ENCODE results near the gene VWA8.
"Not testable (repeated sequence)": the region's sequence is repeated elsewhere in the genome, so short reads cannot be mapped to it uniquely, and the experiment has no call there.

The VWA8 gene

DNA sequence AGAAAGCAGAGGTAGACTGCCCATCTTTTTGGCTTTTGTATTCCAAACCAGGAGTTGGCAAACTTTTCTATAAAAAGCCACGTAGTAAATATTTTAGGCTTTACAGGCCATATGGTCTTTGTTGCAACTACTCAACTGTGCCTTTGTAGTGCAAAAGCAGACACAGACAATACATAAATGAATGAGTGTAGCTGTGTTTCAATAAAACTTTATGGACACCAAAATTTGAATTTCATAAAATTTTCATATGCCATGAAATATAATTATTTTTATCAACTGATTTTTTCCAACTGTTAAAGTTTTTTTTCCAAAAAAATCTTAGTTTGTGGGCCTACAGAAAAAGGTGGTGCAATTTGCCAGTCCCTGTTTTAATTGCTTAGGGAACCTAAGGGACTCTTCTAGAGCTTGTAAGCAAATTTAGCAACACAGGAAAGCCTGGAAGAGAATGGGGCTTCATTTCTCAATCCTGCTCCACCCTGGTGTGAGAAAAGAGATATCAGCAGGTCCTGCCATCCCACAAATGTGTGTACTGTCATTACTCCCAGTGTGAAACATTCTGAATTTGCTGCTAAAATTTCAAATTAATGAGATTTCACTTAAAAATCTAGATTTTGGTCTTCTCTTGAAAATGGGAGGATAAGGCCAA, 309.4 kb downstream of the VWA8 start:
- DNase-seq (ENCODE audit: low read depth in 4 of 4, low spot score in 1 of 4) = no peak

DNA sequence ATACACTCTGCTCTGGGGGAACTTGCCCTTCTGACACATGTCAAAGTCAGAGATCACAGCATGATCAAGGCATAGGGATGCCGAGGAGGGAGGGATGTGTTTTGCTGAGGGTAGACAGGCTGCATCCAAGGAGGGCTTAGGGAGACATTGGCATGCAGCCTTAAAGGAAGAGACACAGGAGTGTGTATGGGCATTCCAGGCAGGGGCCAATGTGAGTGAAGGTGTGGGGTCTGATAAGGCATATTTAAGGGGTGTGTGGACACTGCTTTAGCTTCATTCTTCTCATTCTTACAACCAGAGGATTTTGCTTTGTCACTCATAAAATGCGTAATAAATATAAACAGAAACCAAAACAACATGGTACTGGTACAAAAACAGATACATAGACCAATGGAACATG, 310.2 kb downstream of the VWA8 start:
- no peak for DNase-seq (ENCODE audit: low read depth in 4 of 4, low spot score in 1 of 4)

DNA sequence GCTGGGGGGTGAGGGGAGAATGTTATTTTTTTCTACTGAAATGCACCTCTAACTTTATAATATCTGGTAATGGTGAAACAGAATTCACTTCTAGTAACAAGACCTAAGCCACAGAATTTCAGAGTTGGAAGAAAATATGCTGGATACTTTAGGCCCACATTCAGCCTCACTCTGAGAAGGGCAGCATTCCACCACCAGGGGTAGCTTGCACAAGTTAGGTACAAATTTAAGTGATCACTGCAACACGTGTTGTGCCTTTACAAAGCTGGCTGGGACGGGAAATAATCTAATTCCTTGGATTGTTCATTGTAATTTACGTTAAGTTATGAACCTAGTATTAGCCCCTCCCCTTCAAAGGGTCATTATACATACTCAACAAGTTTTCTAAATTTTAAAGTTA, 311.2 kb downstream of the VWA8 start:
- DNase-seq (ENCODE audit: low read depth in 4 of 4, low spot score in 1 of 4) = no peak

DNA sequence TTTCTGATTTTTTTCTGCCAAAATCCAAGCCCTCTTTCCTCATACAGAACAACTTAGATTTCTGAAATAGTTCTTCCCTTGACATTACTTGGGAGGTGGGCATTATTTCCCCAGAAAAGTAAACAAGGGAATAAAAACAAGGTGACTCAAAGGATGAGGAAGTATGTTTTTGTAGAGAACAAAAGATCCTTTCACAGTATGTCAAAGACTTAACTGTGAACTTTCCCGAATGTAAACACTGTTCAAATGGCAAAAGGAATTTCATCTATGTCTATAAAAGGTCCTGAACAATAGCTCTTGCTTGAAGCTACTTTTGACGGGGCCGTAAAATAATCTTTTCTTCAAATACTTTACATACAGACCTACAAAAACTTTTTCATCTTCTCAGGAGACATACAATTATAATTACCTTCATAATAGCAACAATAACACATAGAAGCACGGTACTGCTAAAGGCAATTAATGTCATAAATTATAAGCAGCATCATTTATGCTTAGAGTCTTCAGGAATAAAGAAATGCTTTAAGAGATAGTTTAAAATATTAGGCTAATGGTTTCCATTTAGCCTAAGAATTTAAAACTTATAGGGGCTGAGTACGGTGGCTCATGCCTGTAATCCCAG, 312.5 kb downstream of the VWA8 start:
- DNase-seq (ENCODE audit: low read depth in 4 of 4, low spot score in 1 of 4) = no peak

DNA sequence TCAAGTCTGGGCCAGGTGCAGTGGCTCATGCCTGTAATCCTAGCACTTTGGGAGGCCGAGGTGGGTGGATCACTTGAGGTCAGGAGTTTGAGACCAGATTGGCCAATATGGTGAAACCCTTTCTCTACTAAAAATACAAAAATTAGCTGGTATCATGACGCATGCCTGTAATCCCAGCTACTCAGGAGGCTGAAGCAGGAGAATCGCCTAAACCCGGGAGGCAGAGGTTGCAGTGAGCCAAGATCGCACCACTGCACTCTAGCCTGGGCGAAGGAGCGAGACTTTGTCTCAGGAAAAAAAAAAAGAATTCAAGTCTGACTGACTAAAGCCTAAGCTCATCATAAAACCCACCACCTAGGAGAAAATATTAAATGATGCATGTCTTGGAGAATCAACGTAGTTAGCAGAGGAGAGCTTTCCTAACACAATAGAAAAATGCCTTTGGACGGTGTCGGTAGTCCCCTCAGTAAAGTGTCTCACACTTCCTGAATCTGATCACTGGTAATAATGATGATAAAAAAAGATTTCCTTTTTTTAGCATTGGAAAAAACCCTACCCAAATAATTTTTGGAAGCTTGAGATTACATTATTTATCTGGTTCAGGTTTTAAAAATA, 313.1 kb downstream of the VWA8 start:
- not testable (repeated sequence) for DNase-seq (ENCODE audit: low read depth in 4 of 4, low spot score in 1 of 4)

DNA sequence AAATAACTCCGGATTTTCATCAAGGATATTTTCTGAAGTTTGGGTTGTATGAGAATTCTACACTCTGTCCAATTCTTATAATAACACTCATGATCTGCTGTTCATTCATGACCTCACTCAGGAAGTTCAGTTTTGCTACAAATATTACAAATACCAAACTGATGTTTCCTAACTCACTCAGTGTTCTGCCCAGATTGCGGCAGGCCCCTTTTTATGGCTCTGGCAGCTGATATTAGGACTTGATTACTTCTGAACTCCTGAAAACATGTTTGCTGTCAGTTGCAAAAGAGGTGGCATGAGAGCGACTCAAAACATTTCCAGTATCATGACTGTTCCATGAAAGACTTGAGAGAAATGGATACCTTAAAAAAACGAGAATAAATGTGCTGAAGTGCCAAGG, 315.6 kb downstream of the VWA8 start:
- DNase-seq (ENCODE audit: low read depth in 4 of 4, low spot score in 1 of 4) = no peak

DNA sequence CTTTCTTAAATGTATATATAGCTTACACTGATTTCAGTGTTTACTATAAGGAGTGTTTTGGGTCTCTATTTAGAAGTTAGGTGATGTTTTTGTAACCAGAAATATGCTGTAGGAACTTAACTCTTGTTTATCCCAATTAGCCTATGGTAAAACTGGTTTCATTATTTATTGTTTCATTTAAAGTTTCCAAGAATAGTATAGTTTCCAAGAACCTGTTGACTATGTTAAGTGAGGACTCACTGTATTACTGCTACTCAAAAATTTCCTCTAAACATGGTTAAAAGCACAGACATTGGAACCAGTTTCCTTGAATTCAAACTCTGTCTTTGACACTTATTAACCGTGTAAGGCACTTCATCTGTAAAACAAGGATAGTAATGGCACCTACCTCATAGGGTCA, 316.2 kb downstream of the VWA8 start:
- no peak for DNase-seq (ENCODE audit: low read depth in 4 of 4, low spot score in 1 of 4)

DNA sequence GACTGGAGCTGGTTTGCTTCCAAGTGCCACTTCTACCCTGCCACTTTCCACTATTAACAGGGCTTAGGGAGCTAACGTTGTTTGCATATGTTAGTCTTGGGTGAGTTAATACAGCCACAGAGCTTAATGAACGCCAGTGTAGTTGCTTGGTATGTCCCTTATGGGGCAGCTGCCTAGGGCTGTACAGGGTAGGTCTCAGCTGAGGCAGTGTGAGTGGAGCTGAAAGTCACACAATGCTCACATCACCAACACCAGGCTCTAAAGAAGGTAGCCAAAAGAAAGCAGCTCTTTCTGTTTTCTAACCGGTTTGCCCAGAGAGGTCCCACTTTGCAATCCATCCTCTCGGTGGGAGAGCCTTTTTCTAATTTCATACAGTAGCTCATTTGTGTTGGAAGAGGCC, 317.4 kb downstream of the VWA8 start:
- DNase-seq (ENCODE audit: low read depth in 4 of 4, low spot score in 1 of 4) = no peak

DNA sequence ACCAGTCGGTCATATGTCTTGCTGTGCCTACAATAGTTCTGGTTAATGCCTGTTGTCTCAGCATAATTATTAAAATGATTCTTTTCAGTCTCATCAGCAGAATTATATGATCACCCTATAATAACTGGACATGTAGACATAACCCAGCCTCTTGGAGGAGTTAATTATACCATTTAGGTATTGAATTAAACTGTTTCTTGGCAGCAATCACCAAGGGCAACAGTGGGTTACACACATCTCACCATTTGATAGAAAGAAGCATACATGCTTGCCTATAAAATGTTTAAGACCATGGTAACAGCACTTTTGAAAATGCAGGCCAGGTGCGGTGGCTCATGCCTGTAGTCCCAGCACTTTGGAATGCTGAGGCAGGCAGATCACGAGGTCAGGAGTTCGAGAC, 318.9 kb downstream of the VWA8 start:
- no peak for DNase-seq (ENCODE audit: low read depth in 4 of 4, low spot score in 1 of 4)

DNA sequence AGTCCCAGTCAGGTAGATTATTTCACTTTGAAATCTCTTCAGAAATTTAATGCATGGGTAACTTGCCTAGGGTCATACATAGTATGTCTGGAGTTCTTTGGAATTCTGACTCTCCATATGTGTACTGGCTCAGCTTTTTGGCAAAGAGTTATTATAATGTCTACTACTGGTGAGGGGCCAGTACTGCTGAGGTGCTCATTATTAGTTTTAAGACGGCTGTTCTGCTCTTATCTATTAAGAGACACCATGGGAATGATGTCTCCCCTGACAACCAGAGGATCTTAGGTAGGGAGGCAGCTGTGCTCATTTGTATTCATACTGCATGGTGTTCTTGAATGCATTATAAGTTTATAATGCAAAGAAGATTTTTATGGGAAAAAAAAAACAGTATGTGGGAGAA, 319.5 kb downstream of the VWA8 start:
- DNase-seq (ENCODE audit: low read depth in 4 of 4, low spot score in 1 of 4) = no peak

DNA sequence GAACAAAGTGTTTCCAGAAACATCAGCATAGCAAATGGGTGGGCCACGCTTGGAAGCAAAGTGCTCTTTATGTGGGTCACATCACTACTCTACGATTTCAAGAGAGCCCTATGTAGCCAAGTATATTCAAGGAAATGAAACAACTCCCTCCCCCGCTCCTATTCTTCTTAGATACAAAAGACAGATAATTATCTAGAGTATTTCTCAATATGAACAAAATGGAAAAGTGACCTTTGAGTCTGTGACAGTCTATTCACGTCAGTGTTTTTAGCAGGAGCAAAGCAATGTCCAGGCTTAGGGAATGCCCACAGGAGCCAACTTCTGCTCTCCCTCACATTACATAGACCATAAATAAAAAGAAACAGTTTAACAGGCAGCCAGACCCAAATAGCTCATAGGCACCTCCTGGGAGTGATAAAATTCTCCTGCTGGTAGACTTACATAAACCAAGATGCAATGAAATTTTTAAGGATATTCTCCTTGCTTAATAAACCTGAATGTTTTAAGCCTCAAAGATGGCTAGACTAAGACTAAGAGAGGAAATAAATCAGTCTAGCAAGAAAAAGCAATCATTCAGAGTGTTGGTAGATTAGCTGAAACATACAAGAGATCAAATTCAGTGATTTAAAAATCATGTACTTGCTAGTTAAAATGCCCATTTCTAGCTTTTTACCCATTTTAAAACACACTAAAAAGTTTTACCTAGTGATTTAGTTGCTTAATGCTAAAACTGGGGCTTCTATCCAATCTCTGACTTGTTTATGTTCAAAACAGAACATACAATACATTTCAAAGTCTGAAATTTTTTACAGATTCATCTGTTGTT, 320.7 kb downstream of the VWA8 start:
- DNase-seq (ENCODE audit: low read depth in 4 of 4, low spot score in 1 of 4) = no peak

DNA sequence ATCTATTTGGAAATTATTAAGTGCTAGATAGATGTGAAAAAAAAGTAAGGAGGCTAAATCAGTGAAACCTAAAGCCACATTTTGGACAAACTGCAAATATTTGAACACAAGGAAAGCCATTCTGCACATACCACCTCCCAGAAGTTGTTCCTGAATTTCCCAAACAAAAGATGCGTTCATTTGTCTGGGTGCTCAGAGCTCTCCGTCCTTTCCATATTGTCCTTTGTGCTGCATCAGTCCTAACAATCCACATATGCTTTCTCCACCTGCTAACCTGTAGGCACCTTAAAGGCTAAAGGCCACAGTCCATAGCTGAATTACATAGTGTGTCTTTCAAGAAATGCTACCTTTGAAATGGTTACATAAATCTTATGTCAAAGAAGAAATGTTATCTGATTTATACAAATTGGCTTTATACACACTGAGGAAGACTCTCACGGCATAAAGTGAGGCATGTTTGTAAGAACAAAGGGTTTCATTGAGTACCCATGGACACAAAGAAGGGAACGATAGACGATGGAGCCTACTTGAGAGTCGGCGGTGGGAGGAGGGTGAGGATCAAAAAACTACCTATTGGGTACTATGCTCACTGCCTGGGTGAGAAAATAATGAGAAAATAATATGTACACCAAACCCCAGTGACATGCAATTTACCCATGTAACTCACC, 321.5 kb downstream of the VWA8 start:
- DNase-seq (ENCODE audit: low read depth in 4 of 4, low spot score in 1 of 4) = no peak

DNA sequence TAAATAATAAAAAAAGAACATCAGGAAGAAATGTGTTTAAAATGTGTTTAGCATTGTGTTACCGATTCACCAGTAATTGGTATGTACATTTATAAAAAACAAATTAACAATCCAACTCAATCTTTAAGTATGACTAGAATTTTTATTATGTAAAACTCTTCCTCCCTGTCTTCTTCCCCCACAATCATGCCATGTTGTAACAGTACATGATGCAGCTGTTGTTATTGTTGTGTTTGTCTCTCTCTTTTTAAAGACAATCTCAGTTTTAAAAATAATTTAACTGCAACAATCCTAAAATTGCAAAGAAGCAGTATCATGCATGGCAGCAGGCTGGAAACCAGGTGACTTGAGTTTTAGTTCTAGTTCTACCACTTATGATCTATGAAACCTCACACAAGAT, 323.3 kb downstream of the VWA8 start:
- DNase-seq (ENCODE audit: low read depth in 4 of 4, low spot score in 1 of 4) = no peak

DNA sequence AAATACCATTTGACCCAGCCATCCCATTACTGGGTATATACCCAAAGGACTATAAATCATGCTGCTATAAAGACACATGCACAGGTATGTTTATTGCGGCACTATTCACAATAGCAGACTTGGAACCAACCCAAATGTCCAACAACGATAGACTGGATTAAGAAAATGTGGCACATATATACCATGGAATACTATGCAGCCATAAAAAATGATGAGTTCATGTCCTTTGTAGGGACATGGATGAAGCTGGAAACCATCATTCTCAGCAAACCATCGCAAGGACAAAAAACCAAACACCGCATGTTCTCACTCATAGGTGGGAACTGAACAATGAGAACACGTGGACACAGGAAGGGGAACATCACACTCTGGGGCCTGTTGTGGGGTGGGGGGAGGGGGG, 323.9 kb downstream of the VWA8 start:
- not testable (repeated sequence) for DNase-seq (ENCODE audit: low read depth in 4 of 4, low spot score in 1 of 4)

DNA sequence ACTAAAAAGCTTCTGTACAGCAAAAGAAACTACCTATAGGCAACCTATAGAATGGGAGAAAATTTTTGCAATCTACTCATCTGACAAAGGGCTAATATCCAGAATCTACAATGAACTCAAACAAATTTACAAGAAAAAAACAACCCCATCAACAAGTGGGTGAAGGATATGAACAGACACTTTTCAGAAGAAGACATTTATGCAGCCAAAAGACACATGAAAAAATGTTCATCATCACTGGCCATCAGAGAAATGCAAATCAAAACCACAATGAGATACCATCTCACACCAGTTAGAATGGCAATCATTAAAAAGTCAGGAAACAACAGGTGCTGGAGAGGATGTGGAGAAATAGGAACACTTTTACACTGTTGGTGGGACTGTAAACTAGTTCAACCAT, 324.3 kb downstream of the VWA8 start:
- DNase-seq (ENCODE audit: low read depth in 4 of 4, low spot score in 1 of 4) = not testable (repeated sequence)

DNA sequence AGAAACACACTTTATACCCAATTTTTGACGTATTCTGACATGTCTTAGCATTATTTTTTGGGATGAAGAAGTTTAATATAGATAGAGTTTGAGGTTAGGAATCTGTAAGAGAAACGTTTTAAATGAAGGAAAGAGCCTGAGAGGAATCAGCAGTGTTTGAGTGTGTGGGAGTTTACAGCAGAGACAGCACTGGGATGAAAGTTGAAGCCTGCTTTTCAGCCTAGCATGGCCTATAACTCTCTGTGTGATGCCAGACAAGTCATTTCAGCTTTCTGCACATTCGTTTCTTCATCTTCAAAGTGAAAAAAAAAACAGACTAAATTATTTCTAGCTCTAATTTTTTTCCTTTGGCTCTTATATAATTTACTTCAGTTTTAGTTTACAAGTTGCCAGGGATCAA, 326.5 kb downstream of the VWA8 start:
- DNase-seq (ENCODE audit: low read depth in 4 of 4, low spot score in 1 of 4) = no peak

DNA sequence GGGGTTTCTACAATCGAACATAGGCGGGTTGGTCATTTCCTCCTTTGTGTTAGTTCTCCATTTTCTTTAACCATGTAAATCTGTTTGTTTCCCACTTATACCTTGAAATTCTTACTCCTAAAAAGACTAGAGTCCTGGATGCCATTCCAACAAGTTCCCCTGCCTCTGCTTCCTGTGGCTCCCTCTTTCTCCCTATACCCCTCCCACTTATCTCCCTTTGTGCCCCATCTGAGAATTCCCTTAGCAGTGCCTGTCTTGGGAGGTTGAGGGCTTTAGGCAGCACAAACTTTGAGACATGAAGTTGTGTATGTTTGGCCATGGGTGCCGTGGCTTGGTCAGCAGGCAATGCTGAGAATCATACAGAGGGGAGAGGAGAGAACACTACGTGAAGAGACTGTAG, 327.1 kb downstream of the VWA8 start:
- DNase-seq (ENCODE audit: low read depth in 4 of 4, low spot score in 1 of 4) = no peak

DNA sequence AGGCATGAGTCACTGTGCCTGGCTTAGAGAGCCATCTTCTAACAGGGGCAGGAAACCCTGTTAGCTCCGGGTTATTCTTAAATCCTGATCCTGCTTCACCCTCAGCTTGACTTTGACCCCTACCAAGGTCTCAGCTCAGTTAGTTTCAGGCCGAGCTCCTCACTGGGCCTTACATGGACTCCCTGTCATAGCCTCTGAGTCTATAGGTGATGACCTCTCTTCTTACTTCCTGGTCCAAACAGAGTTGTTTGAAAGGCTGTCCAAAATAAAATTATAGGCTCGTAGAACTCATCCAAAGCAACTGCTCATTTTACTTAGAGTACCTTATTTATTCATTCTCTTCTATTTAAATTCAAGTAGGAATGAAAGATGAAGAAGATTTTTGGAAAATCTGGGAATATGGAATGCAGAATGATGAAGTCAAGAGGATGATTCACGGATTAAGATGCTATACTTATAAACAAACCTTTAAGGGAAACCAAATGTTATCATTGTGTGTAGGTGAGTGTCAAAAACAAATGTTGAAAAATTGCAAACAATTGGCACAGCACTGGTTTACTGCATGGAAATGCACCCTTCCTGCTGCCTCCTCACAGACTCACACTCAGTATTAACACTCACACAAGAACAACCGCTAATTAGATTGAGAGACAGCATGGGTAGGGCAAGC, 329.5 kb downstream of the VWA8 start:
- DNase-seq (ENCODE audit: low read depth in 4 of 4, low spot score in 1 of 4) = no peak

DNA sequence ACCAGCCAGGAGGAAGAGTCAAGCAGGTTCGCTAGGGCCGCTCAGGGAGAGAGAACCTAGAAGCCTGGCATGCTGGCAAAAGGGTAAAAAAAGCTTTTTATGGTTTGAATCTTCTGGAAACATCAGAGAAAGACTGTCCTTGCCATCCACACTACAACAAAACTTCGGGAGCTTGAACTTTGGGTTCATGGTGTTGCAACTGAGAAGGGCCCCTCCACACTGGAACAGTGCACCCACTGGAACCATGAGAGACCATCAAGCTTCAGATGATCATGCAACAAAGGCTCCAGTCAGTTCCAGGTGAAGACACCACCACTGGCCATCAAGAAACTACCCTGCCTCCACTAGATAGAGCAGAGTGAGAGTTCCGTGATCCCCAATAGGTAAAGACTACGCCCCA, 333.5 kb downstream of the VWA8 start:
- DNase-seq (ENCODE audit: low read depth in 4 of 4, low spot score in 1 of 4) = no peak

DNA sequence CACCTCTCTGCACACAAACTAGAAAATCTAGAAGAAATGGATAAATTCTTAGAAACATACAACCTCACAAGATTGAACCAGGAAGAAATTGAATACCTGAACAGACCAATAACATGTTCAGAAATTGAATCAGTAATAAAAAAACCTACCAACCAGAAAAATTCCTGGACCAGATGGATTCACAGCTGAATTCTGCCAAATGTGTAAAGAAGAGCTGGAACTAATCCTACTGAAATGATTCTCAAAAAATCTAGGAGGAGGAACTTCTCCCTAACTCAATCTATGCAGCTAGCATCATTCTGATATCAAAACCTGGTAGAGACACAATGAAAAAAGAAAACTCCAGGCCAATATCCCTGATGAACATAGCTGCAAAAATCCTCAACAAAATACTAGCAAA, 336.9 kb downstream of the VWA8 start:
- DNase-seq (ENCODE audit: low read depth in 4 of 4, low spot score in 1 of 4) = no peak

Data from stimulated activated CD4-positive, alpha-beta T cell treated with anti-CD3 and anti-CD28 coated beads, Interleukin-1b, Interleukin-23, amount 100 ng/mL, for 24 hours (primary cell).